GM23338 (cell line): ENCODE measurements around the gene NPHS1. TPM values are rescaled to one million over a fixed set of nuclear protein-coding genes. Genes with fewer than 3 reads are reported as not detected.

Source experiments
- ATAC-seq: fragments of 200-7000 bp; cut with Tn5 transposase; 3 replicates; pipeline ENCODE4 v1.9.1; 2020
- DNase-seq: peaks from one replicate; pipeline ENCODE4 v3.0.0-alpha.2; 2015; ENCODE audit warnings: low spot score
- H2AFZ ChIP-seq: fragments of 200-600 bp; sonication (generic); 2 replicates; pipeline ENCODE4 v1.8.0; 2016; ENCODE audit warnings: antibody characterized with exemption, mild to moderate bottlenecking, moderate library complexity
- H3F3A ChIP-seq: fragments of 200-600 bp; sonication (generic); replicated peaks from 2 replicates; pipeline ENCODE4 v1.8.0; 2017; ENCODE audit warnings: antibody characterized with exemption, mixed run types, low read depth
- H3K27ac ChIP-seq: fragments of 200-600 bp; sonication (generic); 2 replicates; pipeline ENCODE4 v1.6.1; 2016; ENCODE audit warnings: low read depth
- H3K27me3 ChIP-seq: fragments of 200-600 bp; sonication (generic); 2 replicates; pipeline ENCODE4 v1.8.0; 2016; ENCODE audit warnings: mild to moderate bottlenecking, mixed run types, moderate library complexity; ENCODE audit not compliant: insufficient read depth
- H3K36me3 ChIP-seq: fragments of 200-600 bp; sonication (generic); 2 replicates; pipeline ENCODE4 v1.8.0; 2016; ENCODE audit warnings: mild to moderate bottlenecking; ENCODE audit not compliant: insufficient read depth
- H3K4me1 ChIP-seq: fragments of 200-600 bp; sonication (generic); 2 replicates; pipeline ENCODE4 v1.8.0; 2016; ENCODE audit warnings: mild to moderate bottlenecking, moderate library complexity; ENCODE audit not compliant: insufficient read depth
- H3K4me2 ChIP-seq: fragments of 200-600 bp; sonication (generic); 2 replicates; pipeline ENCODE4 v1.7.1; 2017; ENCODE audit warnings: mixed run types
- H3K4me3 ChIP-seq: fragments of 200-600 bp; sonication (generic); 2 replicates; pipeline ENCODE4 v1.6.1; 2016; ENCODE audit warnings: mixed run types
- H3K79me2 ChIP-seq: fragments of 200-600 bp; sonication (generic); replicated peaks from 2 replicates; pipeline ENCODE4 v1.8.0; 2017; ENCODE audit warnings: mild to moderate bottlenecking; ENCODE audit not compliant: insufficient read depth
- H3K9me2 ChIP-seq: fragments of 200-600 bp; sonication (generic); 2 replicates; pipeline ENCODE4 v1.8.0; 2017; ENCODE audit not compliant: insufficient read depth
- H4K20me1 ChIP-seq: fragments of 200-600 bp; sonication (generic); replicated peaks from 2 replicates; pipeline ENCODE4 v1.8.0; 2017; ENCODE audit warnings: mild to moderate bottlenecking; ENCODE audit not compliant: insufficient read depth
- H3K27ac Mint-ChIP-seq: 2 replicates; pipeline ENCODE4 v1.8.0; 2020; ENCODE audit warnings: inconsistent platforms, mild to moderate bottlenecking, moderate library complexity, mixed read lengths
- H3K27me3 Mint-ChIP-seq: 3 replicates; pipeline ENCODE4 v1.8.0; 2022; ENCODE audit warnings: low read depth, mild to moderate bottlenecking, moderate library complexity, mixed read lengths, inconsistent platforms; ENCODE audit not compliant: insufficient read depth, poor library complexity
- H3K36me3 Mint-ChIP-seq: 3 replicates; pipeline ENCODE4 v1.8.0; 2021; ENCODE audit warnings: low read depth, mild to moderate bottlenecking, inconsistent platforms, moderate library complexity, mixed read lengths
- H3K4me1 Mint-ChIP-seq: 3 replicates; pipeline ENCODE4 v1.8.0; 2020; ENCODE audit warnings: mild to moderate bottlenecking, inconsistent platforms, mixed read lengths
- H3K4me3 Mint-ChIP-seq: 3 replicates; pipeline ENCODE4 v1.8.0; 2021; ENCODE audit warnings: moderate library complexity, mild to moderate bottlenecking, inconsistent platforms, mixed read lengths
- H3K9me3 Mint-ChIP-seq: 3 replicates; pipeline ENCODE4 v1.8.0; 2020; ENCODE audit warnings: moderate library complexity, mild to moderate bottlenecking, inconsistent platforms, mixed read lengths
- CREB1 ChIP-seq: fragments of 250-450 bp; sonication (Bioruptor Pico); IDR thresholded peaks from 2 replicates; pipeline ENCODE4 v1.5.0; 2020; ENCODE audit warnings: low read depth, mild to moderate bottlenecking, moderate library complexity
- EZH2 ChIP-seq: fragments of 200-600 bp; sonication (generic); IDR thresholded peaks from one replicate; pipeline ENCODE4 v1.8.0; 2017; ENCODE audit warnings: antibody characterized with exemption, mild to moderate bottlenecking, low read depth; ENCODE audit not compliant: unreplicated experiment
- EZH2phosphoT487 ChIP-seq: fragments of 200-600 bp; sonication (generic); IDR thresholded peaks from one replicate; pipeline ENCODE4 v1.8.1; 2018; ENCODE audit warnings: antibody characterized with exemption; ENCODE audit not compliant: unreplicated experiment
- JUNB ChIP-seq: IDR thresholded peaks from one replicate; pipeline ENCODE4 v1.6.1; 2016; ENCODE audit warnings: antibody characterized with exemption; ENCODE audit not compliant: unreplicated experiment
- NANOG ChIP-seq: IDR thresholded peaks from 2 replicates; pipeline ENCODE4 v1.6.1; 2016; ENCODE audit warnings: antibody characterized with exemption, borderline replicate concordance
- POLR2AphosphoS5 ChIP-seq: IDR thresholded peaks from 2 replicates; pipeline ENCODE4 v1.6.1; 2016; ENCODE audit warnings: antibody characterized with exemption, low read depth
- STAT1 ChIP-seq: IDR thresholded peaks from one replicate; pipeline ENCODE4 v1.6.1; 2016; ENCODE audit warnings: antibody characterized with exemption; ENCODE audit not compliant: unreplicated experiment
- ZNF114 ChIP-seq: fragments of 250-450 bp; sonication (Bioruptor Pico); IDR thresholded peaks from 2 replicates; pipeline ENCODE4 v1.5.0; 2020; ENCODE audit warnings: mild to moderate bottlenecking, moderate library complexity
- ZNF331 ChIP-seq: fragments of 250-450 bp; sonication (Bioruptor Pico); IDR thresholded peaks from 2 replicates; pipeline ENCODE4 v1.5.0; 2020; ENCODE audit warnings: low read depth, mild to moderate bottlenecking, moderate library complexity
- polyA plus RNA-seq: library from polyadenylated mRNA; unstranded; fragments of >200 nt; fragmentation: Nextera tagmentation; extraction: Ambion mirVana; gene quantifications from 2 replicates; pipeline ENCODE4 v1.2.1, GENCODE V29; 2016
- total RNA-seq: library from RNA; depleted of rRNA; stranded (reverse); fragments of >200 nt; shearing (Covaris generic); gene quantifications from 2 replicates; pipeline ENCODE4 v1.2.3, GENCODE V29; 2014
- TF ChIP-seq, protein P1 (sequence below): IDR thresholded peaks from one replicate; pipeline ENCODE4 v1.6.1; 2018; ENCODE audit warnings: antibody characterized with exemption; ENCODE audit not compliant: unreplicated experiment
- TF ChIP-seq, protein P2 (sequence below): IDR thresholded peaks from 2 replicates; pipeline ENCODE4 v1.6.1; 2016; ENCODE audit warnings: antibody characterized with exemption
- TF ChIP-seq, protein P3 (sequence below), 2 experiments: fragments of 200-600 bp in 1 of 2; sonication (generic) in 1 of 2; conservative IDR thresholded peaks; 2 replicates each; pipeline versions ENCODE4 v1.5.1 to v1.6.1; 2016 to 2017; ENCODE audit warnings: antibody characterized with exemption in 2 of 2, low read depth in 2 of 2, mild to moderate bottlenecking in 2 of 2, moderate library complexity in 1 of 2

NPHS1 gene
- total and polyA plus RNA-seq, 2 experiments from 2014 or later = 1.0 to 1.3 TPM

DNA sequence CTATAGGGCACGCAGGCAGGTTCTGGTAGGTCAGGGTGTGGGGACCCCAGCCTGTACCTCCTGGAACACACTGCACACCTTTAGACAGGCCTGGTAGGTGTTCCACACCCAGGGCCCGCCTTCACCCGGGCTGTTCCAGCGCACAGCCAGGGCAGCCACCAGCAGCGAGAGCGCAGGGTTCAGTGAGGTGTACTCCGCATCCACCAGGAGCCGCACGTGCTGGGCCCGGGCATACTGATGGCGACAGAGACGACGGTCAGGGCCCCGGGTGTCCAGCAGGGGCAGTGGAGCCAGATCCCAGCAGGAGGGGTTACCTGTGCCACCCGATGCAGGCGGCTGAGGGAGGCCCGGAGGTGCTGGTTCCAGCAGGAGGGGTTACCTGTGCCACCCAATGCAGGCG is 45.7 kb downstream of the NPHS1 start (continued):
- TF ChIP-seq, protein P1, sequence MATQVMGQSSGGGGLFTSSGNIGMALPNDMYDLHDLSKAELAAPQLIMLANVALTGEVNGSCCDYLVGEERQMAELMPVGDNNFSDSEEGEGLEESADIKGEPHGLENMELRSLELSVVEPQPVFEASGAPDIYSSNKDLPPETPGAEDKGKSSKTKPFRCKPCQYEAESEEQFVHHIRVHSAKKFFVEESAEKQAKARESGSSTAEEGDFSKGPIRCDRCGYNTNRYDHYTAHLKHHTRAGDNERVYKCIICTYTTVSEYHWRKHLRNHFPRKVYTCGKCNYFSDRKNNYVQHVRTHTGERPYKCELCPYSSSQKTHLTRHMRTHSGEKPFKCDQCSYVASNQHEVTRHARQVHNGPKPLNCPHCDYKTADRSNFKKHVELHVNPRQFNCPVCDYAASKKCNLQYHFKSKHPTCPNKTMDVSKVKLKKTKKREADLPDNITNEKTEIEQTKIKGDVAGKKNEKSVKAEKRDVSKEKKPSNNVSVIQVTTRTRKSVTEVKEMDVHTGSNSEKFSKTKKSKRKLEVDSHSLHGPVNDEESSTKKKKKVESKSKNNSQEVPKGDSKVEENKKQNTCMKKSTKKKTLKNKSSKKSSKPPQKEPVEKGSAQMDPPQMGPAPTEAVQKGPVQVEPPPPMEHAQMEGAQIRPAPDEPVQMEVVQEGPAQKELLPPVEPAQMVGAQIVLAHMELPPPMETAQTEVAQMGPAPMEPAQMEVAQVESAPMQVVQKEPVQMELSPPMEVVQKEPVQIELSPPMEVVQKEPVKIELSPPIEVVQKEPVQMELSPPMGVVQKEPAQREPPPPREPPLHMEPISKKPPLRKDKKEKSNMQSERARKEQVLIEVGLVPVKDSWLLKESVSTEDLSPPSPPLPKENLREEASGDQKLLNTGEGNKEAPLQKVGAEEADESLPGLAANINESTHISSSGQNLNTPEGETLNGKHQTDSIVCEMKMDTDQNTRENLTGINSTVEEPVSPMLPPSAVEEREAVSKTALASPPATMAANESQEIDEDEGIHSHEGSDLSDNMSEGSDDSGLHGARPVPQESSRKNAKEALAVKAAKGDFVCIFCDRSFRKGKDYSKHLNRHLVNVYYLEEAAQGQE = no peak
- TF ChIP-seq STAT1 = no peak
- no peak for TF ChIP-seq ZNF331 (CRISPR knock-in tag)
- TF ChIP-seq EZH2 = no peak
- TF ChIP-seq, protein P2, sequence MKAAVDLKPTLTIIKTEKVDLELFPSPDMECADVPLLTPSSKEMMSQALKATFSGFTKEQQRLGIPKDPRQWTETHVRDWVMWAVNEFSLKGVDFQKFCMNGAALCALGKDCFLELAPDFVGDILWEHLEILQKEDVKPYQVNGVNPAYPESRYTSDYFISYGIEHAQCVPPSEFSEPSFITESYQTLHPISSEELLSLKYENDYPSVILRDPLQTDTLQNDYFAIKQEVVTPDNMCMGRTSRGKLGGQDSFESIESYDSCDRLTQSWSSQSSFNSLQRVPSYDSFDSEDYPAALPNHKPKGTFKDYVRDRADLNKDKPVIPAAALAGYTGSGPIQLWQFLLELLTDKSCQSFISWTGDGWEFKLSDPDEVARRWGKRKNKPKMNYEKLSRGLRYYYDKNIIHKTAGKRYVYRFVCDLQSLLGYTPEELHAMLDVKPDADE = no peak

DNA sequence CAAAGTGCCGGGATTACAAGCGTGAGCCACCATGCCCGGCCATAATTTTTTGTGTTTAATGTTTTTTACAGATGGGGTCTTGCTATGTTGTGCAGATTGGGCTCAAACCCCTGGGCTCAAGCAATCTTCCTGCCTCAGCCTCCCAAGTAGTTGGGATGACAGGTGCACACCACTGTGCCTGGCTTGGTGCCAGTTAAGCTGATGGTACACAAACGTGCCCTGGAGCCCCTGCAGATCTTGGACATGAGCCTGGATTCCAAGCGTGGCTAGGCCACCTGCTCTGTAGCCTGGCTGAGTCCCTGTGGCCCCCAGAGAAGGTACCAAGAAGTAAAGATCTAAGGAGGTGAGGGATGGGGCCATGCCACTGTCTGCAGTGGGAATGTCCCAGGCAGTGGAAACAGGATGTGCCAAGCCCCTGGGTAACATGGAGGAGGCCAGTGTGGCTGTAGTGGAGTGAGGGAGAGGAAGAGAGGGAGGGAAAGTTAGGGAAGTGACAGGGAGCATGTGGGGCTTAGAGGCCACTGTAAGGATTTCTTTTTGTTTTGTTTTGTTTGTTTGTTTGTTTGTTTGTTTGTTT is 46.7 kb downstream of the NPHS1 start:
- Histone ChIP-seq H3K4me1 (no peaks in the 10 kb centered on the region), H4K20me1 (no peaks in the 10 kb centered on the region), H3K9me2 (no peaks in the 10 kb centered on the region), H3K27ac (no peak overlapping the region), H2AFZ (no peak overlapping the region), H3K4me2 (no peak overlapping the region), H3F3A (no peaks in the 10 kb centered on the region), H3K36me3 (no peaks in the 10 kb centered on the region), H3K4me3 (no peak overlapping the region), H3K27me3 (no peaks in the 10 kb centered on the region), H3K79me2 (no peaks in the 10 kb centered on the region)
- no peak for DNase-seq
- no peak for ATAC-seq
- peaks cover 11% of the 10 kb centered on the region for H3K27me3 Mint-ChIP-seq
- H3K9me3 Mint-ChIP-seq = no peaks in the 10 kb centered on the region
- H3K36me3 Mint-ChIP-seq = no peaks in the 10 kb centered on the region
- peaks cover 3% of the 10 kb centered on the region; the same call in 1 of the 3 replicates for H3K4me1 Mint-ChIP-seq
- no peak overlapping the region for H3K4me3 Mint-ChIP-seq
- H3K27ac Mint-ChIP-seq = no peak overlapping the region
- TF ChIP-seq, protein P2 = no peak
- TF ChIP-seq JUNB = no peak
- TF ChIP-seq POLR2AphosphoS5 = no peak
- TF ChIP-seq NANOG = no peak
- TF ChIP-seq, protein P1 = no peak
- TF ChIP-seq EZH2phosphoT487 = no peak
- no peak for TF ChIP-seq ZNF114 (CRISPR knock-in tag)
- TF ChIP-seq, protein P3, sequence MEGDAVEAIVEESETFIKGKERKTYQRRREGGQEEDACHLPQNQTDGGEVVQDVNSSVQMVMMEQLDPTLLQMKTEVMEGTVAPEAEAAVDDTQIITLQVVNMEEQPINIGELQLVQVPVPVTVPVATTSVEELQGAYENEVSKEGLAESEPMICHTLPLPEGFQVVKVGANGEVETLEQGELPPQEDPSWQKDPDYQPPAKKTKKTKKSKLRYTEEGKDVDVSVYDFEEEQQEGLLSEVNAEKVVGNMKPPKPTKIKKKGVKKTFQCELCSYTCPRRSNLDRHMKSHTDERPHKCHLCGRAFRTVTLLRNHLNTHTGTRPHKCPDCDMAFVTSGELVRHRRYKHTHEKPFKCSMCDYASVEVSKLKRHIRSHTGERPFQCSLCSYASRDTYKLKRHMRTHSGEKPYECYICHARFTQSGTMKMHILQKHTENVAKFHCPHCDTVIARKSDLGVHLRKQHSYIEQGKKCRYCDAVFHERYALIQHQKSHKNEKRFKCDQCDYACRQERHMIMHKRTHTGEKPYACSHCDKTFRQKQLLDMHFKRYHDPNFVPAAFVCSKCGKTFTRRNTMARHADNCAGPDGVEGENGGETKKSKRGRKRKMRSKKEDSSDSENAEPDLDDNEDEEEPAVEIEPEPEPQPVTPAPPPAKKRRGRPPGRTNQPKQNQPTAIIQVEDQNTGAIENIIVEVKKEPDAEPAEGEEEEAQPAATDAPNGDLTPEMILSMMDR (conservative IDR thresholded peaks at IDR 0.05; ENCODE audit: low read depth in 2 of 2) = no peak
- TF ChIP-seq CREB1 (CRISPR knock-in tag) = no peak
- TF ChIP-seq STAT1 = no peak
- no peak for TF ChIP-seq ZNF331 (CRISPR knock-in tag)
- TF ChIP-seq EZH2 = no peak
